Endometrial microvascular endothelial cells (primary cell): ENCODE results near the gene TNFRSF14. TPM values are rescaled to one million over a fixed set of nuclear protein-coding genes. Genes with fewer than 3 reads are reported as not detected.

Experiments used
- in situ Hi-C: cut with HindIII; loops from 2 replicates; pipeline ENCODE4 v1.10.0; 2017; ENCODE audit warnings: low sequenced_read_pairs, low pct_unique_long_range_greater_than_20kb; ENCODE audit errors: inconsistent ontology term
- total RNA-seq: library from RNA; depleted of rRNA; stranded (reverse); fragments of >200 nt; gene quantifications from one replicate; pipeline ENCODE4 v1.2.3, GENCODE V29; 2015; ENCODE audit errors: inconsistent ontology term

TNFRSF14 gene
- total RNA-seq, 1 donor from 2014 or later = 41.4 TPM

GRCh38 chr1:2520806-2521205 is 35.4 kb upstream of the TNFRSF14 start:
- in situ Hi-C loops = no loop called here

- in situ Hi-C loops = no loop called here
Measured at GRCh38 chr1:2522230-2522629, 33.9 kb upstream of the TNFRSF14 start.

GRCh38 chr1:2523191-2523890 is 32.8 kb upstream of the TNFRSF14 start:
- in situ Hi-C loops = no loop called here

GRCh38 chr1:2523891-2524609 is 32.1 kb upstream of the TNFRSF14 start:
- in situ Hi-C loops = no loop called here

- in situ Hi-C loops = no loop called here
Measured at GRCh38 chr1:2525572-2525919, 30.6 kb upstream of the TNFRSF14 start.

- in situ Hi-C loops = no loop called here
Measured at GRCh38 chr1:2525920-2526823, 30.0 kb upstream of the TNFRSF14 start, which contains the start of gene PANK4. Gene PANK4 (minus strand): TSS chr1:2526596. CDS start chr1:2526587, 9 bp downstream.

- in situ Hi-C loops = no loop called here
Measured at GRCh38 chr1:2526824-2527555, 29.2 kb upstream of the TNFRSF14 start.

GRCh38 chr1:2527556-2527860 is 28.7 kb upstream of the TNFRSF14 start:
- in situ Hi-C loops = no loop called here

GRCh38 chr1:2528016-2528415 is 28.2 kb upstream of the TNFRSF14 start:
- in situ Hi-C loops = no loop called here

- in situ Hi-C loops = no loop called here
Measured at GRCh38 chr1:2528611-2528965, 27.6 kb upstream of the TNFRSF14 start.

GRCh38 chr1:2528966-2529783 is 27.0 kb upstream of the TNFRSF14 start:
- in situ Hi-C loops = no loop called here

GRCh38 chr1:2529784-2530512 is 26.2 kb upstream of the TNFRSF14 start, which contains the start of gene HES5:
Gene HES5 (minus strand): TSS chr1:2530263. CDS start chr1:2530164, 99 bp downstream.
- in situ Hi-C loops = no loop called here

- in situ Hi-C loops = no loop called here
Measured at GRCh38 chr1:2530513-2531361, 25.4 kb upstream of the TNFRSF14 start.

GRCh38 chr1:2532485-2533160 is 23.5 kb upstream of the TNFRSF14 start:
- in situ Hi-C loops = no loop called here

GRCh38 chr1:2533365-2533764 is 22.8 kb upstream of the TNFRSF14 start:
- in situ Hi-C loops = no loop called here

- in situ Hi-C loops = no loop called here
Measured at GRCh38 chr1:2534315-2534686, 21.9 kb upstream of the TNFRSF14 start.
